ENCODE measurements around the gene CNDP1.

CNDP1 gene

DNA sequence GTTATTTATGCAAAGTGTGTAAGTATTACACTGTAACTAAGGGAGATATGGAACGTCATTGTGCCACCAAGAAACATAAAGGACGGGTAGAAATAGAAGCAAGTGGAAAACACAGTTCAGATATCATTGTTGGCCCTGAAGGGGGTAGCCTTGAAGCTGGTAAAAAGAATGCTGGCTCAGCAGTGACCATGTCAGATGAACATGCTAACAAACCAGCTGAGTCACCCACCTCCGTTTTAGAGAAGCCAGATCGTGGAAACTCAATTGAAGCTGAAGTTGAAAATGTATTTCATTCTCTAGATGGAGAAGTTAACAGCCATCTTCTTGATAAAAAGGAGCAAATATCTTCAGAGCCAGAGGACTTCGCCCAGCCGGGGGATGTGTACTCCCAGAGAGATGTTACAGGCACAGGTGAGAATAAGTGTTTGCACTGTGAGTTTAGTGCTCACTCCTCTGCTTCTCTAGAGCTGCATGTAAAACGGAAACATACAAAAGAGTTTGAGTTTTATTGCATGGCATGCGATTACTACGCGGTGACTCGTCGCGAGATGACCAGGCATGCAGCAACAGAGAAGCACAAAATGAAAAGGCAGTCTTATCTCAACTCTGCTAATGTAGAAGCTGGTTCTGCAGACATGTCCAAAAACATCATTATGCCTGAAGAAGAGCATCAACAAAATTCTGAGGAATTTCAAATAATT lies 99.5 kb downstream of the CNDP1 start:
- no peak overlapping the region for H3K4me3 ChIP-seq (ENCODE audit: low read length)
- TF ChIP-seq ZNF274 (IDR thresholded peaks at IDR 0.05; ENCODE audit: low read depth, low read length): no peak

DNA sequence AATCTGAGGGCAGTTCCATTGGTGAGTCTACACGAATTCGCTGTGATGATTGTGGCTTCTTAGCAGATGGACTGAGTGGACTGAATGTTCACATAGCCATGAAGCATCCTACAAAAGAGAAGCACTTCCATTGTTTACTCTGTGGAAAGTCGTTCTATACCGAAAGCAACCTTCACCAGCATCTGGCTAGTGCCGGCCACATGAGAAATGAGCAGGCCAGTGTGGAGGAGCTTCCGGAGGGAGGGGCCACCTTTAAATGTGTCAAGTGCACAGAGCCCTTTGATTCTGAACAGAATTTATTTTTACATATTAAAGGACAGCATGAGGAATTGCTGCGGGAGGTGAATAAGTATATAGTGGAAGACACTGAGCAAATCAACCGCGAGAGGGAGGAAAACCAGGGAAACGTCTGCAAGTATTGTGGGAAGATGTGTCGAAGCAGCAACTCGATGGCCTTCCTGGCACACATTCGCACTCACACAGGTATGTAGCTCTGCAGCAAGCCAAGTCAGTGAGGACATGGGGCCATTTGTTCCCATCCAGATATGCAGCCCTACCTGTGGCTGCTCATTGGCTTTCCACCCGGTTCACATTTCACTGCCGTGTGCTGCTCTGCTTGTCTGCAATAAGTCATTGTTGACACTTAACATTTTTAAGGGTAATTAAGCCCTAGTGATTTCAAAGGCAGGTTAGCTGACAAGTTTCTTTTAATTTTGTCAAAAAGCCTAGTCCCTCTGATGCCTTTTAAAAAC lies 101.1 kb downstream of the CNDP1 start:
- no peak overlapping the region for H3K4me3 ChIP-seq (ENCODE audit: low read length)
- TF ChIP-seq ZNF274 (IDR thresholded peaks at IDR 0.05; ENCODE audit: low read depth, low read length): no peak

All from GM08714 (cell line).